Astrocyte (in vitro differentiated cells and primary cell): ENCODE measurements around the gene P3H3.

Source experiments
- EZH2 ChIP-seq: IDR thresholded peaks from 2 replicates; pipeline ENCODE4 v1.6.1; 2012; ENCODE audit warnings: mild to moderate bottlenecking, low read length, inconsistent platforms; ENCODE audit not compliant: insufficient read depth
- TF ChIP-seq, protein P1 (sequence below): IDR thresholded peaks from 2 replicates; pipeline ENCODE4 v1.5.1; 2011; ENCODE audit warnings: low read depth, mild to moderate bottlenecking, inconsistent platforms, low read length, moderate library complexity; ENCODE audit not compliant: insufficient read depth

DNA sequence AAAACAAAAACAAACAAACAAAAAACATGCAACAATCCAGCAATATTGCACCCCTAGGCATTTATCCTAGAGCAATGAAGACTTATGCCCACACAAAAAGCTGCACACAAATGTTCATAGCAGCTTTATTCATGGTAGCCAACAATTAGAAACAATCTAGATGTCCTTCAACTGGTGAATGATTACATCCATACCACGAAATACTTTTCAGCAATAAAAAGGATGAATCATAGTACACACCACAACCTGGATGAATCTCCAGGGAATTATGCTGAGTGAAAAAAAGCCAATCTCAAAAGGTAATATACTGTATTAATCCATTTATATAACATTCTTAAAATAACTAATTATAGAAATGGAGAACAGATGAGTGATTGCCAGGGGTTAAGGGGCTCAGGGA lies 21.0 kb upstream of the P3H3 start:
- TF ChIP-seq, protein P1, sequence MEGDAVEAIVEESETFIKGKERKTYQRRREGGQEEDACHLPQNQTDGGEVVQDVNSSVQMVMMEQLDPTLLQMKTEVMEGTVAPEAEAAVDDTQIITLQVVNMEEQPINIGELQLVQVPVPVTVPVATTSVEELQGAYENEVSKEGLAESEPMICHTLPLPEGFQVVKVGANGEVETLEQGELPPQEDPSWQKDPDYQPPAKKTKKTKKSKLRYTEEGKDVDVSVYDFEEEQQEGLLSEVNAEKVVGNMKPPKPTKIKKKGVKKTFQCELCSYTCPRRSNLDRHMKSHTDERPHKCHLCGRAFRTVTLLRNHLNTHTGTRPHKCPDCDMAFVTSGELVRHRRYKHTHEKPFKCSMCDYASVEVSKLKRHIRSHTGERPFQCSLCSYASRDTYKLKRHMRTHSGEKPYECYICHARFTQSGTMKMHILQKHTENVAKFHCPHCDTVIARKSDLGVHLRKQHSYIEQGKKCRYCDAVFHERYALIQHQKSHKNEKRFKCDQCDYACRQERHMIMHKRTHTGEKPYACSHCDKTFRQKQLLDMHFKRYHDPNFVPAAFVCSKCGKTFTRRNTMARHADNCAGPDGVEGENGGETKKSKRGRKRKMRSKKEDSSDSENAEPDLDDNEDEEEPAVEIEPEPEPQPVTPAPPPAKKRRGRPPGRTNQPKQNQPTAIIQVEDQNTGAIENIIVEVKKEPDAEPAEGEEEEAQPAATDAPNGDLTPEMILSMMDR: no peak
- no peak for TF ChIP-seq EZH2
